ENCODE results near the gene RHEB. TPM values are rescaled to one million over a fixed set of nuclear protein-coding genes. Genes with fewer than 3 reads are reported as not detected.
A peak's percentile ranks its signal among the peaks of the same experiment; 100 is the strongest.

RHEB gene
- total RNA-seq, 2 donors from 2014 or later = 119 to 138 TPM

- intact Hi-C loops (cut with DNase I) = no loop called here
- DNase-seq (ENCODE audit: low spot score) = no peak
Observed at GRCh38 chr7:151506901-151507382, 12.8 kb downstream of the RHEB start.

- intact Hi-C loops (cut with DNase I) = no loop called here
- no peak for DNase-seq (ENCODE audit: low spot score)
Observed at GRCh38 chr7:151505836-151506468, 13.7 kb downstream of the RHEB start.

- DNase-seq (ENCODE audit: low spot score) = no peak
- intact Hi-C loops (cut with DNase I) = no loop called here
Observed at GRCh38 chr7:151505433-151505832, 14.3 kb downstream of the RHEB start.

DNA sequence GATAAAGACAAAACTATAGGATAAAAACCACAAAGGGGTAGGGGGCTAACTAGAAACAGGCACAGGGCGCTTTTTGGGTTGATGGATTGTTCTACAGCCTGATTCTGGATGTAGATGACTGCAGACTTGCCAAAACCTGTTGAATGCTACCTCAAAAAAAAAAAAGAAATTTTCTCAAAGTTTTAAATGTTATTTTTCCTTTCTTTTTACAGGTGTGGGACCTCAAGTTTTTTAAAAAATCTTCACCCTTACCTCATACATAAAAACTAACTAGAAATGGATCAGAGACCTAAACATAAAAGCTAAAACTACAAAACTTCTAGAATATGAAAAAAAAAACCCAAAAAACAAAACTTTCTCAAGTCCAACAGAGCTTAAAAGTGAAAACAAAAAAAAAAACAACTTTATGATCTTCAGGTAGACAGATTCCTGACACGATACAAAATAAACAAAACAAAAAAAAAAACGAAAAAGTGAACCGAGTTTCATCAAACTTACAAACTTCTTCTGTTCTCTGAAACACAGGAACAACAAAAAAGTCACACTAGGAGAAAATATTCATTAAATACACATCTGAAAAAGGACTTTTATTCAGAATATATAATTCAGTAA is 14.9 kb downstream of the RHEB start:
- no peak for DNase-seq (ENCODE audit: low spot score)
- intact Hi-C loops (cut with DNase I) = no loop called here

- no peak for DNase-seq (ENCODE audit: low spot score)
- intact Hi-C loops (cut with DNase I) = no loop called here
Observed at GRCh38 chr7:151503902-151504714, 15.6 kb downstream of the RHEB start.

DNA sequence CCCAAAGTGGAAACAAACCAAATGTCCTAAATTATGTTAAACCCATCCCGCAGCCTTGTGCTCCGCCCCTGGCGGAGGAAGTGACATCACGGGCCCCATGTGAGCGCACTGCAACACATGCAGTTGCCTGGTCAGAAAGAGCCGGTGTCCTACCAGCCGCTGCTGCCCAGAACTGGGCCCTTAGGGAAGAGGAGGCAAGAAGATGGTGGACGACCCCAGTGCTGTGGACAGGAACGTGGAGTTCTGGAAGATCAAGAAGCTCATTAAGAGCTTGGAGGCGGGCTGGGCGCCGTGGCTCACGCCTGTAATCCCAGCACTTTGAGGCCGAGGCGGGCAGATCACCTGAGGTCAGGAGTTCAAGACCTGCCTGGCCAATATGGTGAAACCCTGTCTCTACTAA is 18.0 kb downstream of the RHEB start:
- intact Hi-C loops (cut with DNase I) = no loop called here
- DNase-seq (ENCODE audit: low spot score) = peak; percentile 72

DNA sequence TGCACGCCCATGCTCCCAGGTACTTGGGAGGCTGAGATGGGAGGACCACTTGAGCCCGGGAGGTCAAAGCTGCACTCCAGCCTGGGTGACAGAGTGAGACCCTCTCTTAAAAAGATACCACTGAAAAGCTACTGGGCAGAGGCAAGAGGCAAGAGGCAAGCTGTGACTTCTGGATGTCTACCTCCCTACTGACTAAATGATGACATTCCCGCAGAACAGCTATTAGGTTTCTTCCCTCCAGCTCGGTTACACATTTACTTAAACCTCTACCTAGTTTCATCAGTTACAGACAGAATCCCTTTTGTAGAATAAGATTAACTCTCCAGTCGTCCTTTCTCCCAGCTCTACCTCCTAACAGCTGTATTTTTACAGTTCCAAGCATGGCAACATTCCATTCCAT is 21.2 kb downstream of the RHEB start:
- no peak for DNase-seq (ENCODE audit: low spot score)
- intact Hi-C loops (cut with DNase I) = no loop called here

GRCh38 chr7:151497306-151497871 is 22.3 kb downstream of the RHEB start:
- no peak for DNase-seq (ENCODE audit: low spot score)
- intact Hi-C loops (cut with DNase I) = no loop called here

- intact Hi-C loops (cut with DNase I) = no loop called here
- no peak for DNase-seq (ENCODE audit: low spot score)
Observed at GRCh38 chr7:151495360-151495759, 24.3 kb downstream of the RHEB start.

- DNase-seq (ENCODE audit: low spot score) = no peak
Observed at GRCh38 chr7:151494298-151495284, 25.1 kb downstream of the RHEB start.

DNA sequence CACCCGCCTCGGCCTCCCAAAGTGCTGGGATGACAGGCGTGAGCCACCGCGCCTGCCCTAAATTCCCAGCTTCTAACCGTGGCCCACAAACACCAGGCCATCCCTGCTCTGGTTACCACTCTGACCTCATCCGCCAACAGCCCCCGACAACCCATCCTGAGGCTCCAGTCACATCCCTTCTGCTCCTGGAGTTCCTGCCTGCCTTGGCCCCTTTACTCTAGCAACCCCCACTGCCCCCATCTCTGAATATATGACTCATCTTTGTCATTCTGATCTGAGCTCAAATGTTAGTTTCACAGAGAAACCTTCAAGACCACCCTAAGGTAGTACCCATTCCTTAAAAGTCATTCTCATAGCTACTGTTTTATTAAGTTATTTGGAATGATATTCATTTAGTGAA is 26.6 kb downstream of the RHEB start:
- intact Hi-C loops (cut with DNase I) = no loop called here
- DNase-seq (ENCODE audit: low spot score) = no peak

More at GRCh38 chr7:151494298-151495284, 25.1 kb downstream of the RHEB start:
- intact Hi-C loops (cut with DNase I) = no loop called here

DNA sequence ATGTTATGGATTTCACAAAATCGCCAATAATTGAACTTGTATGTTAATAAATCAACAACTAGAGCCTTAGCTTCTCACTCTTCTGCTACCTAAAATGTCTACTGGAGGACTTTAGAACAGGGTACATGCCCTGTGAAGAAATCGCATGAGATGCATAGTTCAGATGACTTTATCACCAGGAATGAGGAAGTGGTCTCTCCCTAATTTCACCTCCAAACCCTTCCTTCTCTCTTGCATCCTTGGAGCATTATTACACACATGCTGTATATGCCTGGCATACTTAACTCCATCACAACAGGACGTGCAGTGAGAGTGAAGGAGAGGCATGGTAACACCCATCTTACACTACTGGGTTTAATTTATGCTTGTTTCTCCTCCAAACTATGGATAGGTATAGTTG is 27.8 kb downstream of the RHEB start:
- DNase-seq (ENCODE audit: low spot score) = no peak
- intact Hi-C loops (cut with DNase I) = no loop called here

- intact Hi-C loops (cut with DNase I) = no loop called here
- DNase-seq (ENCODE audit: low spot score) = no peak
Observed at GRCh38 chr7:151490456-151491105, 29.1 kb downstream of the RHEB start.

DNA sequence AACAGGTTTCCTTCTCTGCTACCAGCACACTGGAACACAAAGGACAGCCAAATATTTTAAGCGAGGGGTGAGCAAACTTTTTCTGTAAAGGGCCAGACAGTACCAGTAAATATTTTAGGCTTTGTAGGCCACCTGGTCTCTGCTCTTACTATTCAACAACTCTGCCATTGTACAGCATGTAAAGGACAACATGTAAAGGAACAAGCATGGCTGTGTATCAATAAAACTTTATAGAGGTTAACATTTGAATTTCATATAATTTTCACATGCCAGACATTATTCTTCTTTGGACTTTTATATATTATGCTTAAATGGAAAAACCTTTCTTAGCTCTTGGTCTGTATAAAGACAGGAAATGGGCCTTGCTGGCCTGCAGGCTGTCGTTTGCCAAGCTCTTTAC is 30.2 kb downstream of the RHEB start:
- intact Hi-C loops (cut with DNase I) = no loop called here
- DNase-seq (ENCODE audit: low spot score) = no peak

DNA sequence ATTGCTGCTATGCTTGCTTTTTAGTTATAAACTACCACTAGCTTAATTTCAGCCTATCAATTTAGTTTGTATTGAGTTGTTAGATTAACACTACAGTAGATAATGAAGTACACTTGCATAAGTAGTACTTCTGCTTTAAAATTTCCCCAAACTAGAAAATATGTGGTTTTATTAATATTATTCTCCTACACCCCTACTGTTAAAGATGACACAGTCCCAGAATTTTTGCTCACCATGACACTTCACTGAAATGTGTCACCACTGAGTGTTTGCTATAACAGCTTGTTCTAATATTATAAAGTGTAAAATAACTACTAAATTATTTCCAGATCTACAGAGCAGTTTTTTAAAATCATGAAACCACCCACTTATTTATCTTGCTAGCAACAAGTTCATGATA is 31.6 kb downstream of the RHEB start:
- intact Hi-C loops (cut with DNase I) = no loop called here

GRCh38 chr7:151487228-151487627 is 32.5 kb downstream of the RHEB start:
- intact Hi-C loops (cut with DNase I) = no loop called here

More for the DNA sequence above, 31.6 kb downstream of the RHEB start:
- no peak for DNase-seq (ENCODE audit: low spot score)

GRCh38 chr7:151486074-151486473 is 33.6 kb downstream of the RHEB start:
- intact Hi-C loops (cut with DNase I) = no loop called here
- no peak for DNase-seq (ENCODE audit: low spot score)

More at GRCh38 chr7:151487228-151487627, 32.5 kb downstream of the RHEB start:
- no peak for DNase-seq (ENCODE audit: low spot score)

- DNase-seq (ENCODE audit: low spot score) = no peak
Observed at GRCh38 chr7:151484971-151485707, 34.6 kb downstream of the RHEB start.

More at GRCh38 chr7:151484971-151485707, 34.6 kb downstream of the RHEB start:
- intact Hi-C loops (cut with DNase I) = loop anchor here in 1 of 2 donors (2.0 kb wide), 1 partner anchor 32 kb away; no protein-coding TSS in a partner anchor
